Psoas muscle (tissue), 8 donors: Measurements from ENCODE around the gene CLC. TPM values are rescaled to one million over a fixed set of nuclear protein-coding genes. Genes with fewer than 3 reads are reported as not detected.

Experiments
- ATAC-seq, 4 donors: fragments of 200-7000 bp; cut with Tn5 transposase; one replicate each; pipeline ENCODE4 v1.9.1; 2020; ENCODE audit warnings: moderate library complexity in 3 of 4, mild to moderate bottlenecking in 2 of 4
- DNase-seq, 2 donors: peaks; one replicate each; pipeline ENCODE4 v3.0.0-alpha.2; 2020
- H3K27ac ChIP-seq: fragments of 200-600 bp; one replicate; pipeline ENCODE4 v1.8.0; 2022
- H3K27me3 ChIP-seq, 3 donors: fragments of 200-600 bp in 1 of 3; one replicate each; pipeline versions ENCODE4 v1.6.1 to v1.8.0; 2013 to 2022; ENCODE audit warnings: low read length in 2 of 3, mild to moderate bottlenecking in 2 of 3, moderate library complexity in 1 of 3; ENCODE audit not compliant: insufficient read depth in 3 of 3
- H3K36me3 ChIP-seq, 2 donors: fragments of 200-600 bp in 1 of 2; one replicate each; pipeline versions ENCODE4 v1.6.1 to v1.8.0; 2013 to 2022; ENCODE audit warnings: low read depth in 1 of 2, mild to moderate bottlenecking in 1 of 2, moderate library complexity in 1 of 2; ENCODE audit not compliant: insufficient read depth in 1 of 2
- H3K4me1 ChIP-seq: fragments of 200-600 bp; one replicate; pipeline ENCODE4 v1.8.0; 2022
- H3K4me3 ChIP-seq: fragments of 200-600 bp; one replicate; pipeline ENCODE4 v1.8.0; 2022; ENCODE audit warnings: mild to moderate bottlenecking
- H3K9me3 ChIP-seq: fragments of 200-600 bp; one replicate; pipeline ENCODE4 v1.8.0; 2022
- WGBS, 3 donors: extraction: QIAGEN DNeasy Blood & Tissue Kit; methylation state at CpG; one replicate each; pipeline versions ENCODE4 v1.1.6 to v1.1.7; 2013; 5-methylcytosine and 5-hydroxymethylcytosine counted together
- intact Hi-C, 2 donors: fragments of 100-400 bp; cut with DNase I; formaldehyde crosslinking; loops; one replicate each; pipeline versions ENCODE4 v1.11.0 to v1.14.2; 2022
- polyA plus RNA-seq, 3 donors: library from polyadenylated mRNA; stranded (reverse); fragments of 200-250 nt; gene quantifications; one replicate each; pipeline ENCODE4 v1.2.3, GENCODE V29; 2013
- total RNA-seq, 4 donors: library from RNA; stranded (reverse); fragmentation: NEBNext Ultra II Directional in 2 of 4; extraction: Animal tissue kit (Norgen Biotek cat#: 25700) in 2 of 4; gene quantifications; one replicate each; pipeline versions ENCODE4 v1.2.1 to v1.2.4, GENCODE V29; 2021 to 2023
- TF ChIP-seq, protein P1 (sequence below): fragments of 200-600 bp; IDR thresholded peaks from one replicate; pipeline ENCODE4 v1.8.0; 2022; ENCODE audit warnings: antibody characterized with exemption
- donor health status: healthy with polysubstance abuse.
- donor health status: DM: no; HTN: no; CAD: no; lungs with moderate emphysema.
- donor health status: Bipolar disorder and iron deficiency.
- donor health status: healthy.
- donor health status: DM: yes; HTN: yes; CAD: no.
- donor health status: DM: no; HTN: no; CAD: no.
- donor health status: DM: no; HTN: no; CAD: no.
- donor health status: DM: yes; HTN: yes; CAD: no.

CLC gene
- total and polyA plus RNA-seq, 7 donors, result 0.59 TPM; not detected in 6

DNA sequence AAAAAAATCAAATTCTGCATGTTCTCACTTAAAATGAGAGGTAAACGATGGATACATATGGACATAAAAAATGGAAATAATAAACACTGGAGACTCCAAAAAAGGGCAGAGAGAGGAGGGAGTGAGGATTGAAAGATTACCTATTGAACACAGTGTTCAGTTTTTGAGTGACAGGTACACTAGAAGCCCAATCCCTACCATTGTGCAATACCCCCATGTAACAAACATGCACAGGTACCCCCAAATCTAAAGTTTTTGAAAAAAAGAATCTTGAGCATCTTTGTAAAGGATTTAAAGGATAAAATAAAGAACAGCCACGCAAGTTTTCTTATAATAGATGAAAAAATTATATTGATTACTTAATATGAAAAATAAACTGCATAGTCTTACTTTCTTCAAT, 16.7 kb upstream of the CLC start:
- DNase-seq (no peak), ATAC-seq (no peak)
- H3K4me3 ChIP-seq, result no peak overlapping the region
- no peaks in the 10 kb centered on the region for H3K9me3 ChIP-seq
- H3K27ac ChIP-seq, result no peak overlapping the region
- intact Hi-C loops, result no loop called here
- H3K4me1 ChIP-seq, result no peaks in the 10 kb centered on the region
- TF ChIP-seq, protein P1, sequence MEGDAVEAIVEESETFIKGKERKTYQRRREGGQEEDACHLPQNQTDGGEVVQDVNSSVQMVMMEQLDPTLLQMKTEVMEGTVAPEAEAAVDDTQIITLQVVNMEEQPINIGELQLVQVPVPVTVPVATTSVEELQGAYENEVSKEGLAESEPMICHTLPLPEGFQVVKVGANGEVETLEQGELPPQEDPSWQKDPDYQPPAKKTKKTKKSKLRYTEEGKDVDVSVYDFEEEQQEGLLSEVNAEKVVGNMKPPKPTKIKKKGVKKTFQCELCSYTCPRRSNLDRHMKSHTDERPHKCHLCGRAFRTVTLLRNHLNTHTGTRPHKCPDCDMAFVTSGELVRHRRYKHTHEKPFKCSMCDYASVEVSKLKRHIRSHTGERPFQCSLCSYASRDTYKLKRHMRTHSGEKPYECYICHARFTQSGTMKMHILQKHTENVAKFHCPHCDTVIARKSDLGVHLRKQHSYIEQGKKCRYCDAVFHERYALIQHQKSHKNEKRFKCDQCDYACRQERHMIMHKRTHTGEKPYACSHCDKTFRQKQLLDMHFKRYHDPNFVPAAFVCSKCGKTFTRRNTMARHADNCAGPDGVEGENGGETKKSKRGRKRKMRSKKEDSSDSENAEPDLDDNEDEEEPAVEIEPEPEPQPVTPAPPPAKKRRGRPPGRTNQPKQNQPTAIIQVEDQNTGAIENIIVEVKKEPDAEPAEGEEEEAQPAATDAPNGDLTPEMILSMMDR, result no peak
- H3K27me3 ChIP-seq, result peaks cover 0 to 12% (median 0%) of the 10 kb centered on the region in 3 donors
- no peaks in the 10 kb centered on the region for H3K36me3 ChIP-seq
- 72 to 78% (median 76%) methylated on average over 2 of the region's 2 CpGs for WGBS, 3 donors

DNA sequence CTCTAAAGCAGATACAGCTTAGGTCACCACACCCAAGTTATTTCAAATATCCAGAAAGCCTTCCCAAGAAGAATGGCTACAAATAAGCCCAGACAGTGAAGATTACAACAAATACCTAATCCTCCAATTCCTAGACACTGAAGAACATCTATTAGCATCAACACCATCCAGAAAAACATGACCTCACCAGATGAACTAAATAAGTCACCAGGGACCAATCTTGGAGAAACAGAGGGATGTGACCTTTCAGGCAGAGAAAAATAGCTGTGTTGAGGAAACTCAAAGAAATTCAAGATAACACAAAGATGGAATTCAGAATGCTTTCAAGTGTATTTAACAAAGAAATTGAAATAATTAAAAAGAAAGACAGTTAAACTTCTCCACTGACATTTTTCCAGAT, 15.0 kb upstream of the CLC start:
- Histone ChIP-seq H3K4me3 (no peak overlapping the region), H3K27ac (no peak overlapping the region), H3K9me3 (no peaks in the 10 kb centered on the region), H3K4me1 (no peaks in the 10 kb centered on the region), H3K36me3 (no peaks in the 10 kb centered on the region), H3K27me3 (peaks cover 0 to 9% (median 0%) of the 10 kb centered on the region in 3 donors)
- ATAC-seq (no peak), DNase-seq (no peak)
- TF ChIP-seq, protein P1, result no peak
- intact Hi-C loops, result no loop called here

DNA sequence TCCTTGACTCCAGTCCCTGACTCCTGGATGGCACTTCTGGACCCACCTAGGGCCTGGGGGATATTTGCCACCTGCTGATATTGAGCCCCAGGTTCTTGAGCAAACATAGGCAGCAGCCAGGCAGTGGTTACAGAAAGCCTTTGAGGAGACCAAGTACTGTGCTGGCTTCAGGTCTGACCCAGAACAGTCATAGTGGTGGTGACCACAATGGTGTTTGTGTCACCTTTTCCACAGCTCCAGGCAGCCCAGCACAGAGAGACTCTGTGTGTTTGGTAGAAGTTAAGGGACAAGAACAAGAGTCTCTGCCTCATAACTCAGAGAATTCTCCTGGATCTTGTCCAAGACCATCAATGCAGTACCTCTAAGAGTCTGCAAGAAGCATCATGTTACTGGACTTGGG, 14.6 kb upstream of the CLC start:
- H3K4me1 ChIP-seq, result no peaks in the 10 kb centered on the region
- H3K27ac ChIP-seq, result no peak overlapping the region
- no peak overlapping the region for H3K4me3 ChIP-seq
- no peaks in the 10 kb centered on the region for H3K36me3 ChIP-seq
- H3K27me3 ChIP-seq, result peaks cover 0 to 7% (median 0%) of the 10 kb centered on the region in 3 donors
- intact Hi-C loops, result no loop called here
- ATAC-seq, result no peak
- TF ChIP-seq, protein P1, result no peak
- DNase-seq, result no peak
- no peaks in the 10 kb centered on the region for H3K9me3 ChIP-seq

DNA sequence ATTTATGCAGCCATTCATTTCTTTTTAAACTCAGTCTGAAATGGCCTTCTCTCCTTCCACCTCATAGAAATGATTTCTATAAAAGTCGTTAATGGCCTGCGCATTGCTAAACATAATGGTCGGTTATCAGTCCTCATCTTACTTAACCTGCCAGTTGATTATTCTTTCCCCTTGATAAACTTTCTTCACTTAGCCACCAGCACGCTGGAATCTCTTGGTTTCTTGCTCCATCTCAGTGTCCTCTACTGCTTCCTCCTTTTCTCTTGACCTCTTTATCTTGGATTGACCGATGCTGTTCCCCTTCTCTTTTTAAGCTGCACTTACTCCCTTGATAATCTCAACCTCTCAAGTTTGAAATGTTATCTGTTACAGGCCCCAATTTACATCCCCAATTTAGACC, 12.2 kb upstream of the CLC start:
- DNase-seq (no peak), ATAC-seq (no peak)
- Histone ChIP-seq H3K4me3 (no peak overlapping the region), H3K4me1 (no peaks in the 10 kb centered on the region), H3K27ac (no peak overlapping the region), H3K27me3 (peaks cover 0 to 7% (median 0%) of the 10 kb centered on the region in 3 donors), H3K9me3 (no peaks in the 10 kb centered on the region), H3K36me3 (no peaks in the 10 kb centered on the region)
- intact Hi-C loops, result no loop called here
- TF ChIP-seq, protein P1, result no peak
- 81 to 87% (median 83%) methylated on average over 5 of the region's 5 CpGs for WGBS, 3 donors

- no peak for DNase-seq
- peaks cover 0 to 26% (median 4%) of the 10 kb centered on the region in 3 donors for H3K27me3 ChIP-seq
- H3K36me3 ChIP-seq, result no peaks in the 10 kb centered on the region
- no peaks in the 10 kb centered on the region for H3K9me3 ChIP-seq
- no peak overlapping the region for H3K4me3 ChIP-seq
- 62 to 73% (median 72%) methylated on average over 4 of the region's 4 CpGs for whole genome bisulfite sequencing, 3 donors
- TF ChIP-seq, protein P1, result no peak
- no peak overlapping the region for H3K27ac ChIP-seq
- no peak for ATAC-seq
- H3K4me1 ChIP-seq, result no peaks in the 10 kb centered on the region
- intact Hi-C loops, result no loop called here
Observed at GRCh38 chr19:39746836-39747529, 9.2 kb upstream of the CLC start.
